Astrocyte (in vitro differentiated cells and primary cell): ENCODE results near the gene PKMYT1. TPM values are rescaled to one million over a fixed set of nuclear protein-coding genes. Genes with fewer than 3 reads are reported as not detected.

Experiments
- DNase-seq: peaks from one replicate; pipeline ENCODE4 v3.0.0-alpha.2; 2010; ENCODE audit warnings: low read depth
- FAIRE-seq: peaks from 2 replicates; lab custom pipeline; 2011; peaks lifted over from hg19 to GRCh38; lab: Jason Lieb, UNC
- H2AFZ ChIP-seq: 2 replicates; pipeline ENCODE4 v1.6.0; 2012; ENCODE audit warnings: low read depth, low read length, inconsistent platforms
- H3K27ac ChIP-seq: 2 replicates; pipeline ENCODE4 v1.5.1; 2011; ENCODE audit warnings: low read depth, low read length, inconsistent platforms
- H3K27me3 ChIP-seq: 2 replicates; pipeline ENCODE4 v1.6.0; 2011; ENCODE audit warnings: low read length, inconsistent platforms; ENCODE audit not compliant: insufficient read depth
- H3K36me3 ChIP-seq: 2 replicates; pipeline ENCODE4 v1.5.1; 2011; ENCODE audit warnings: low read length, inconsistent platforms; ENCODE audit not compliant: insufficient read depth
- H3K4me1 ChIP-seq: 2 replicates; pipeline ENCODE4 v1.5.1; 2011; ENCODE audit warnings: low read length, inconsistent platforms; ENCODE audit not compliant: insufficient read depth
- H3K4me2 ChIP-seq: 2 replicates; pipeline ENCODE4 v1.6.0; 2012; ENCODE audit warnings: low read length, inconsistent platforms
- H3K4me3 ChIP-seq: 2 replicates; pipeline ENCODE4 v1.5.1; 2011; ENCODE audit warnings: low read depth, mild to moderate bottlenecking, low read length, inconsistent platforms; ENCODE audit not compliant: insufficient read depth
- H3K79me2 ChIP-seq: 2 replicates; pipeline ENCODE4 v1.6.0; 2012; ENCODE audit warnings: mild to moderate bottlenecking, low read length, inconsistent platforms; ENCODE audit not compliant: insufficient read depth
- H3K9ac ChIP-seq: 2 replicates; pipeline ENCODE4 v1.6.0; 2012; ENCODE audit warnings: mild to moderate bottlenecking, low read length, inconsistent platforms
- H3K9me3 ChIP-seq: 2 replicates; pipeline ENCODE4 v1.5.1; 2012; ENCODE audit warnings: low read depth, mild to moderate bottlenecking, low read length, inconsistent platforms; ENCODE audit not compliant: insufficient read depth
- H4K20me1 ChIP-seq: 2 replicates; pipeline ENCODE4 v1.6.0; 2012; ENCODE audit warnings: low read length, inconsistent platforms; ENCODE audit not compliant: insufficient read depth
- H3K27ac Mint-ChIP-seq: one replicate; pipeline ENCODE4 v1.8.0; 2021; ENCODE audit warnings: mild to moderate bottlenecking, mixed read lengths; ENCODE audit not compliant: unreplicated experiment
- H3K27me3 Mint-ChIP-seq: one replicate; pipeline ENCODE4 v1.8.0; 2021; ENCODE audit warnings: low read depth, mixed read lengths; ENCODE audit not compliant: unreplicated experiment
- H3K36me3 Mint-ChIP-seq: one replicate; pipeline ENCODE4 v1.8.0; 2021; ENCODE audit warnings: low read depth, mixed read lengths; ENCODE audit not compliant: unreplicated experiment
- H3K4me1 Mint-ChIP-seq: one replicate; pipeline ENCODE4 v1.8.0; 2021; ENCODE audit warnings: low read depth, mixed read lengths; ENCODE audit not compliant: unreplicated experiment
- H3K4me3 Mint-ChIP-seq: one replicate; pipeline ENCODE4 v1.8.0; 2021; ENCODE audit warnings: mild to moderate bottlenecking, moderate library complexity, mixed read lengths; ENCODE audit not compliant: unreplicated experiment
- H3K9me3 Mint-ChIP-seq: one replicate; pipeline ENCODE4 v1.8.0; 2021; ENCODE audit warnings: mild to moderate bottlenecking, mixed read lengths; ENCODE audit not compliant: unreplicated experiment
- CTCF ChIP-seq: IDR thresholded peaks from 2 replicates; pipeline ENCODE4 v1.5.1; 2011; ENCODE audit warnings: low read depth, mild to moderate bottlenecking, inconsistent platforms, low read length, moderate library complexity; ENCODE audit not compliant: insufficient read depth
- EZH2 ChIP-seq: IDR thresholded peaks from 2 replicates; pipeline ENCODE4 v1.6.1; 2012; ENCODE audit warnings: mild to moderate bottlenecking, low read length, inconsistent platforms; ENCODE audit not compliant: insufficient read depth
- total RNA-seq: library from RNA; stranded (reverse); gene quantifications from 2 replicates; pipeline ENCODE4 v1.2.1, GENCODE V29; 2021

Gene PKMYT1
- total RNA-seq, 1 donor from 2014 or later = 3.9 TPM

DNA sequence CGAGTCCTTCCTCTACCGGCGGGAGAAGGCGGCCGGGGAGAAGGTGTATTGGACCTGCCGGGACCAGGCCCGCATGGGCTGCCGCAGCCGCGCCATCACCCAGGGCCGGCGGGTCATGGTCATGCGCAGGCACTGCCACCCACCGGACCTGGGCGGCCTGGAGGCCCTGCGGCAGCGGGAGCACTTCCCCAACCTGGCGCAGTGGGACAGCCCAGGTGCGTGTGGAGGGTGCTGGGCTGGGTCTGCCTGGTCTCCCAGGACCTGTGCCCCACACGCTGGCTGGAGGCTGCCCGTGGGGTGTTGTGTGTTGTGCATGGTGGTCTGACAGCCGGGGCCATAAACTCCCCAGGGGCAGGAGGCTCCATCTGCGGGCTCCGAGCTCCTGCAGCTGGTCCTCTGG is 43.1 kb downstream of the PKMYT1 start:
- H3K27ac Mint-ChIP-seq = no peak overlapping the region
- H3K4me3 Mint-ChIP-seq = no peak overlapping the region
- no peaks in the 10 kb centered on the region for H3K27me3 Mint-ChIP-seq
- no peak overlapping the region for H2AFZ ChIP-seq
- H3K4me3 ChIP-seq = no peak overlapping the region
- H3K4me2 ChIP-seq = no peak overlapping the region
- no peak overlapping the region for H3K27ac ChIP-seq
- H3K4me1 ChIP-seq = no peaks in the 10 kb centered on the region
- FAIRE-seq (no peak), DNase-seq (no peak)
- no peaks in the 10 kb centered on the region for H3K27me3 ChIP-seq
- H3K4me1 Mint-ChIP-seq = no peaks in the 10 kb centered on the region
- peaks cover 14% of the 10 kb centered on the region for H3K36me3 ChIP-seq
- H3K36me3 Mint-ChIP-seq = peaks cover 20% of the 10 kb centered on the region
- no peaks in the 10 kb centered on the region for H3K9me3 ChIP-seq
- H3K9me3 Mint-ChIP-seq = no peaks in the 10 kb centered on the region
- peaks cover 7% of the 10 kb centered on the region for H4K20me1 ChIP-seq
- no peaks in the 10 kb centered on the region for H3K79me2 ChIP-seq
- H3K9ac ChIP-seq = no peak overlapping the region
- TF ChIP-seq EZH2 (no peak), CTCF (no peak)

DNA sequence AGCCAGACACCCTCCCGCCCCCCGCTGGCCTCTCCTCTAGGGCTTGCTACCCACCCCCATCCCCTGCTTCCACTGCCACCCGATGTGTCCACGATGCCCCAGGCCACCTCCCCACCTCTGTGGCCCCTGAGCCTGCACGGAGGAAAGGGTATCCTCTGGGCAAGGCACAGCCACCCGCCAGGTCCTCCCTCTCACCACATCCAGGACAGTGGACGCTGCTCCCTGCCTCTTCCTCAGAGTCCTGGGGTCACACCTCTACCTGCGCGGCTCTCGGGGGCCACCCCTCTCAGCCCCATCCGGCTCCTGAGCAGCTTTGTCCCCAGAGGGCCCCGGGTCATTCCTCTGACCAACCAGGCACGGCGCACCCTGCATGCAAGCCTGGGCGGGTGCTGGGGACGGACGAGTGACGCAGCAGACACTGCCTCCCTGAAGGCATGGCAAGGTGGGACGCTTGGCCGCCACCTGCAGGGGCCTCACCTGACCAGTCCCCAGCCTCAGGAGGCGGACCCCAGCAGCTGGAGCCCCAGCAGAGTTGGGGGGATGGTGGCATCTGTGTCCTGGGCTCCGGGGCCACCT is 43.7 kb downstream of the PKMYT1 start:
- H3K4me3 ChIP-seq = no peak overlapping the region
- no peak overlapping the region for H3K27ac ChIP-seq
- Mint-ChIP-seq H3K4me3 (no peak overlapping the region), H3K36me3 (peaks cover 19% of the 10 kb centered on the region), H3K4me1 (no peaks in the 10 kb centered on the region), H3K27ac (no peak overlapping the region), H3K27me3 (no peaks in the 10 kb centered on the region), H3K9me3 (no peaks in the 10 kb centered on the region)
- peaks cover 14% of the 10 kb centered on the region for H3K36me3 ChIP-seq
- FAIRE-seq (no peak), DNase-seq (no peak)
- H3K9ac ChIP-seq = no peak overlapping the region
- H3K27me3 ChIP-seq = no peaks in the 10 kb centered on the region
- TF ChIP-seq CTCF = no peak
- TF ChIP-seq EZH2 = no peak
- H3K4me1 ChIP-seq = no peaks in the 10 kb centered on the region
- H2AFZ ChIP-seq = no peak overlapping the region
- H3K9me3 ChIP-seq = no peaks in the 10 kb centered on the region
- H3K79me2 ChIP-seq = no peaks in the 10 kb centered on the region
- no peak overlapping the region for H3K4me2 ChIP-seq
- peaks cover 7% of the 10 kb centered on the region for H4K20me1 ChIP-seq

- H3K27me3 ChIP-seq = no peaks in the 10 kb centered on the region
- Mint-ChIP-seq H3K27ac (no peak overlapping the region), H3K27me3 (no peaks in the 10 kb centered on the region), H3K4me3 (no peak overlapping the region), H3K4me1 (no peaks in the 10 kb centered on the region), H3K36me3 (peaks cover 9% of the 10 kb centered on the region), H3K9me3 (no peaks in the 10 kb centered on the region)
- no peak overlapping the region for H3K9ac ChIP-seq
- H3K4me1 ChIP-seq = no peaks in the 10 kb centered on the region
- H3K36me3 ChIP-seq = peaks cover 2% of the 10 kb centered on the region
- H2AFZ ChIP-seq = no peak overlapping the region
- H3K4me3 ChIP-seq = no peak overlapping the region
- FAIRE-seq (no peak), DNase-seq (no peak)
- H3K27ac ChIP-seq = no peak overlapping the region
- no peak overlapping the region for H3K4me2 ChIP-seq
- H4K20me1 ChIP-seq = peaks cover 7% of the 10 kb centered on the region
- H3K79me2 ChIP-seq = no peaks in the 10 kb centered on the region
- H3K9me3 ChIP-seq = no peaks in the 10 kb centered on the region
- TF ChIP-seq CTCF (no peak), EZH2 (no peak)
These were observed 45.8 kb downstream of the PKMYT1 start for GRCh38 chr16:2934450-2934849.
